Measurements from ENCODE around the gene CAMTA1. TPM values are rescaled to one million over a fixed set of nuclear protein-coding genes. Genes with fewer than 3 reads are reported as not detected.

The CAMTA1 gene
- total RNA-seq, 1 donor from 2014 or later = 62.9 TPM

DNA sequence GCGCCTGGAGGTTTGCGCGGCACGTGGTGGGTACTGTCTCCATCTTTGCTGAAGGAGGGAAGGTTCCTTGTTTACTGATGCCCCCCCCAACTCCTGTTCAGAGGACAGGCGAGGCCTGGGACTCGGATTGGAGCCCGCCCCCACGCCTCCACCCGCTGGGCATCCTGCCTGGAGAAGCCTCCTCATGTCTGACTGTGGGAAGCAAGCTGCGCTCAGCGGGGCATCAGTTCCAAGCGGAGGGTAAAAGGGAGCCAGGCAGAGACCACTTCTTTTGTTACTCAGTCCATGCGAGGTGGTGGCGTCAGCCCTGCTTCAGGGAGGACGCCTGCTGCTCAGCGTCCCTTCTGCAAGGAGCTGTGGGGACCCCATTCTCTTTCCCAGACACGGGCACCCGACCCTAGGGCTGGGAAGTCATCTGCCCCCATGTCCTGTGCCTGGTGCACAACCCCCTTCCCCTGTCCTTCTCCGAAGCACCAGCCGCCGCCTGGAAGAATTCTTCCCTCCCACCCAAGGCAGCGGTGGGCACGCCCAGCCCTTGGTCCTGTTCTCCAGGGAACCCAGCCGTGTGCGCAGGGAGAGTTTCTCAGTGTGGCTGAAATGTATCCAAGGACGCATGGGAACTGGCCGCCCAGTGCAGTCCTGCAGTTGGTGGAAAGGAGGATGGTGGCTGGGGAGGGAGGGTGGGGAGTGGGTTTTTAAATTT is 414.0 kb downstream of the CAMTA1 start:
- no peak for TF ChIP-seq POLR2AphosphoS5 (IDR thresholded peaks at IDR 0.05; ENCODE audit: insufficient read depth in 1 of 2, low read depth in 1 of 2)
- TF ChIP-seq, protein P1, sequence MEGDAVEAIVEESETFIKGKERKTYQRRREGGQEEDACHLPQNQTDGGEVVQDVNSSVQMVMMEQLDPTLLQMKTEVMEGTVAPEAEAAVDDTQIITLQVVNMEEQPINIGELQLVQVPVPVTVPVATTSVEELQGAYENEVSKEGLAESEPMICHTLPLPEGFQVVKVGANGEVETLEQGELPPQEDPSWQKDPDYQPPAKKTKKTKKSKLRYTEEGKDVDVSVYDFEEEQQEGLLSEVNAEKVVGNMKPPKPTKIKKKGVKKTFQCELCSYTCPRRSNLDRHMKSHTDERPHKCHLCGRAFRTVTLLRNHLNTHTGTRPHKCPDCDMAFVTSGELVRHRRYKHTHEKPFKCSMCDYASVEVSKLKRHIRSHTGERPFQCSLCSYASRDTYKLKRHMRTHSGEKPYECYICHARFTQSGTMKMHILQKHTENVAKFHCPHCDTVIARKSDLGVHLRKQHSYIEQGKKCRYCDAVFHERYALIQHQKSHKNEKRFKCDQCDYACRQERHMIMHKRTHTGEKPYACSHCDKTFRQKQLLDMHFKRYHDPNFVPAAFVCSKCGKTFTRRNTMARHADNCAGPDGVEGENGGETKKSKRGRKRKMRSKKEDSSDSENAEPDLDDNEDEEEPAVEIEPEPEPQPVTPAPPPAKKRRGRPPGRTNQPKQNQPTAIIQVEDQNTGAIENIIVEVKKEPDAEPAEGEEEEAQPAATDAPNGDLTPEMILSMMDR (IDR thresholded peaks at IDR 0.05) = no peak
- no peak for TF ChIP-seq POLR2A (IDR thresholded peaks at IDR 0.05)
- Histone ChIP-seq H3K4me3 (no peak overlapping the region), H3K27me3 (no peaks in the 10 kb centered on the region), H3K4me1 (no peaks in the 10 kb centered on the region), H3K27ac (no peak overlapping the region), H3K36me3 (no peaks in the 10 kb centered on the region), H3K9me3 (no peaks in the 10 kb centered on the region)
- DNase-seq (ENCODE audit: extremely low spot score in 2 of 2) = no peak
- intact Hi-C loops (cut with DNase I) = no loop called here

DNA sequence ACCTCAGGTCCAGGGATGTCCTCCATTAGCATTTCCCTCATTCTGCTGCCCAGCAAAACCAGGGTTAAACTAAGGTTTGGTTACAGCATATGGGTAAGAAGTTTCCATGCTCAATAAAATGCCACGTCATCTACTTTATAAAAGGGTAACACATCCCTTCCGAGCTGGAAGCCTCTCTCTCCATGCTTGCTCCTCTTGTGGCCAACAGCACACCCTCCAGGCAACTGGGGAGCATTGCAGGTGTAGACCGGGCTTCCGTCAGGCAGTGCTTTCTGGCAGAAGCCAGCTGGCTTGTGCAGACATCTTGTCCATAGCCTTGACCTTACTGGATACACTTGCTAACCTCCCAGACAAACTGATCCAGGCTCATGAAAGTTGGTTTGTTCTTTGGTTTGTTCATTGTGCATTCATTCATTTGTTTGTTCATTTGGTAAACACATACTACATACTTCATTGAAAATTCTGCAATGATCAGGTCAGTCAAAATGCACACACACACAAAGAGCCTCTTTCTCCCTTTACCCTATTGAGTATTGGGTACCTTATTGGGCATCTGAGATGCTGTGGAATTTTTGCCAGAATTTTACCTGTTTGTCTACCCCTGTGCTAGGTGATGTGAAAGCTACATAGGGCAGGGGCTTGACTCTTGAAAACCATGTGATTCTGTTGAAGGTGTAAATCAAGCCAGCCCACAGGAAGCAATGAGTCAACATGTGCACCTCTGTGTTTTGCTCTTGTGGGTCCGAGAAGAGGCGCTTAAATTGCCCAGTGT is 422.8 kb downstream of the CAMTA1 start:
- no peaks in the 10 kb centered on the region for H3K9me3 ChIP-seq
- TF ChIP-seq, protein P1 (IDR thresholded peaks at IDR 0.05) = no peak
- TF ChIP-seq POLR2A (IDR thresholded peaks at IDR 0.05) = no peak
- TF ChIP-seq POLR2AphosphoS5 (IDR thresholded peaks at IDR 0.05; ENCODE audit: insufficient read depth in 1 of 2, low read depth in 1 of 2) = no peak
- H3K27ac ChIP-seq = no peak overlapping the region
- no peak overlapping the region for H3K4me3 ChIP-seq
- DNase-seq (ENCODE audit: extremely low spot score in 2 of 2) = no peak
- H3K27me3 ChIP-seq = no peaks in the 10 kb centered on the region
- H3K4me1 ChIP-seq = no peaks in the 10 kb centered on the region
- no peaks in the 10 kb centered on the region for H3K36me3 ChIP-seq
- intact Hi-C loops (cut with DNase I) = no loop called here

DNA sequence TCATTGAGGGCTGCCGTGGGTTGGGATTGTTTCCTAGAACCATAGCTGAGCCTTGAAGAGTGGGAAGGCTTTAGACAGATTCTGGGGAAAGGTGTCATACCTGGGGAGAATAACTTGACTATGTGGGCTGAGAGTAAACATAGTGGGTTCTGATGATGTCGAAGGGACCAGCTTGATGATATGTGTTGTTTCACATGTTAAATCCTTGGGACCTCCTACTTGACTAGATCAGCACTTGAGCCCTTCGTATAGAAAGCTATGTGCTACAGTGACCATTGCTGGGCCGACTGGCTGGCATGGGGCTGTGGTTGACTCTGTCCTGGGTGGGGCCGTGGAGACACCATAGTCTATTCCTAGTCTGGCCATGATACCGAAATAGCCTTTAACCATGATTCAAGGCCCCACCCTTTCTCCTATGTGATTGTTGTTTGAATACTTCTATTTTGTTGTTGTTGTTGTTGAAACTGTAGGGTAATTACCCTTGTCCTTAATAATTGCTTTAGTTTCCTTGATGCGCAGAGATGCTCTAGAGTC is 423.5 kb downstream of the CAMTA1 start:
- Histone ChIP-seq H3K4me1 (no peaks in the 10 kb centered on the region), H3K27me3 (no peaks in the 10 kb centered on the region), H3K9me3 (no peaks in the 10 kb centered on the region), H3K27ac (no peak overlapping the region), H3K4me3 (no peak overlapping the region), H3K36me3 (no peaks in the 10 kb centered on the region)
- TF ChIP-seq POLR2A (IDR thresholded peaks at IDR 0.05) = no peak
- TF ChIP-seq, protein P1 (IDR thresholded peaks at IDR 0.05) = no peak
- TF ChIP-seq POLR2AphosphoS5 (IDR thresholded peaks at IDR 0.05; ENCODE audit: insufficient read depth in 1 of 2, low read depth in 1 of 2) = no peak
- intact Hi-C loops (cut with DNase I) = no loop called here
- DNase-seq (ENCODE audit: extremely low spot score in 2 of 2) = no peak

DNA sequence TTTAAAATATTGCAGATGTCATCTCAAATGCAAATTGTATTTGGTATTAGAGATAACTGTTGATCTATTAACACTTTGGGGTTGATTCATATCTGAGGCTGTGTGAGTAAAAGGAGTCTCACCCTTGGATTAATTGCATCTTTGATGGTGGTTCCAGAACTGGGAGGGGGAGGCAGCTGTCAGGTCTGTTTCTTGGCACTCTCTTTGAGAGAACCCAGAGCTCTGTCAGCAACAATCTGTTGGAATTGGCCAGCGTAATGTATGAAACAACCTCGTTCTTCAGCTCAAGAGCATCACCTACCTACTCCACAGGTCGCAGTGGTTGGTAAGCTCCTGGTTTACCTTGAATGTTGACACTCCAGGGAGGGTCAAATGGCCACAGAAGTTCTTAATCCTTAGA is 424.1 kb downstream of the CAMTA1 start:
- Histone ChIP-seq H3K9me3 (no peaks in the 10 kb centered on the region), H3K4me3 (no peak overlapping the region), H3K27ac (no peak overlapping the region), H3K36me3 (no peaks in the 10 kb centered on the region), H3K27me3 (no peaks in the 10 kb centered on the region), H3K4me1 (no peaks in the 10 kb centered on the region)
- TF ChIP-seq, protein P1 (IDR thresholded peaks at IDR 0.05) = no peak
- intact Hi-C loops (cut with DNase I) = no loop called here
- no peak for DNase-seq (ENCODE audit: extremely low spot score in 2 of 2)
